CD4-positive, alpha-beta T cell treated with Interferon gamma for 1 hour (primary cell): ENCODE measurements around the gene OAT.

Source experiments
- DNase-seq: peaks from one replicate; pipeline ENCODE4 v3.0.0-alpha.2; 2020

Gene OAT

GRCh38 chr10:124418726-124419501 lies at the start of gene OAT:
OAT (minus strand) TSS chr10:124418923; CDS start chr10:124412171, 6,752 bp downstream.
- peak; percentile 96 for DNase-seq

- DNase-seq, result no peak
These were observed 48.4 kb upstream of the OAT start for GRCh38 chr10:124467165-124467564.

DNA sequence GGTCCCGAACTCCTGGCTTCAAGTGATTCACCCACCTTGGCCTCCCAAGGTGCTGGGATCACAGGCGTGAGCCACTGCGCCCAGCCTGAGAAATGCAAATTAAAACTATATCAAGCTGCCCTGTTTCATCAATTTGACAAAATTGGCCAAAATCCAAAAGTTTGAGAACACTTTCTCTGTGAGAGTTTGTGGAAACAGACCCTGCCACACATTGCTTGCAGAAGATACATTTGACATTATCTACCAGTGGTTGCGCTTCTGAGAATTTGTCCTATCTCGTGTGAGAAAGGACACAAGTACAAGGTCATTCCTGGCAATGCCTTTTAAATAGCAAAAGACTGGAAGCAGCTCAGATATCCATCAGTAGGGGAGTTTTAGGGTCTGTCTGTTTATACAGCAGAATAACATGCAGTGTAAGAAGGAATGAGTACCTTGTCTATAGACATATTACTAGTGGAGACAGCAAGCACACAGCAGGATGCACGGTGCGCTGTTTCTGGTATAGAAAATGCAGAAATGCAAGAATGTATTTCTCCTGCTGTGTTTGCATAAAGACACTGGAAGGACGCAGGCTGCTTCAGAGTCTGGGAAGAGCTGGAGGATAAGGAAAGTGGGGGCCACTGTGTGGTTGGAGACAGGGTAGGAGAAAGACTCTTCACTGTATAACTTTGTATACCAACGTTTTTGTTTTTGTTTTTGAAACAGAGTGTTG lies 47.2 kb upstream of the OAT start:
- no peak for DNase-seq

GRCh38 chr10:124465003-124465776 lies 46.5 kb upstream of the OAT start:
- DNase-seq, result no peak

DNA sequence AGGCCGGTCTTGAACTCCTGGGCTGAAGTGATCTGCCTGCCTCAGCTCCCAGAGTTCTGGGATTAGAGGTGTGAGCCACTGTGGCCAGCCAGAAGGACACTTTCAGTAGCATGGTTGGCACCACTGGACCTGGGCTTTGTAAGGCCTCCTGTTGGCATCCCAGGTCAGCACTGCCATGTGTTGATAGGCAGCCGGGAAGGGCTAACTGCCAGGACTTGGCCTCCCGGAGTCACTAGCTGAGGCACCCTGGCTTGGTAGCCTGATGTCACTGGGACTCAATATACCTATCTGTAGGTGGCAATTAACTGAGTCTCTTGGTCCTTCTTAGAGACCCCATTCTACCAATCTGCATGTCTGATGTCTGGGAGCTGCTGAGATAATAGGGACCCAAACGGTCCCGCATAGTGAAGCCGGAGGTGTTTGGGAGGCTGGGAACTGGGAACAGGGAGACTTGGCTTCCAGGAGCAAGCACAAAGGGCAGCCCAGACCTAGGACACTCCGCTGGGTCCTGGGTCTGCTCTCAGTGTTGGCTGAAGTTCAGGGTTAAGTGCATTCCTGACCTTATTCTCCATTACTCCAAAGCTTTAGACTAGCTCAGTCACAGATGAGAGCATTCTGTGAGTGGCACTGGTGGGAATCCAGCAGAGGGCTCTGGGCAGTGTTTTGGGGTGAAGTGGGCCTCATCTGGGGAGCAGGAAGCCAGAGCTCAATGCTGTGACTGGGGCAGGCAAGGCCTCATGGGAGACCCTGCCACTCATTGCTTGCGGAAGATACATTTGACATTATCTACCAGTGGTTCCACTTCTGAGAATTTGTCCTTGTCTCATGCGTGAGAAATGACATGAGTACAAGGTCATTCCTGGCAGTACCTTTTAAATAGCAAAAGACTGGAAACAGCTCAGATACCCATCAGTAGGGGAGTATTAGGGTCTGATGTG lies 45.6 kb upstream of the OAT start:
- DNase-seq, result no peak

- no peak for DNase-seq
These were observed 43.6 kb upstream of the OAT start for GRCh38 chr10:124462348-124462695.

DNA sequence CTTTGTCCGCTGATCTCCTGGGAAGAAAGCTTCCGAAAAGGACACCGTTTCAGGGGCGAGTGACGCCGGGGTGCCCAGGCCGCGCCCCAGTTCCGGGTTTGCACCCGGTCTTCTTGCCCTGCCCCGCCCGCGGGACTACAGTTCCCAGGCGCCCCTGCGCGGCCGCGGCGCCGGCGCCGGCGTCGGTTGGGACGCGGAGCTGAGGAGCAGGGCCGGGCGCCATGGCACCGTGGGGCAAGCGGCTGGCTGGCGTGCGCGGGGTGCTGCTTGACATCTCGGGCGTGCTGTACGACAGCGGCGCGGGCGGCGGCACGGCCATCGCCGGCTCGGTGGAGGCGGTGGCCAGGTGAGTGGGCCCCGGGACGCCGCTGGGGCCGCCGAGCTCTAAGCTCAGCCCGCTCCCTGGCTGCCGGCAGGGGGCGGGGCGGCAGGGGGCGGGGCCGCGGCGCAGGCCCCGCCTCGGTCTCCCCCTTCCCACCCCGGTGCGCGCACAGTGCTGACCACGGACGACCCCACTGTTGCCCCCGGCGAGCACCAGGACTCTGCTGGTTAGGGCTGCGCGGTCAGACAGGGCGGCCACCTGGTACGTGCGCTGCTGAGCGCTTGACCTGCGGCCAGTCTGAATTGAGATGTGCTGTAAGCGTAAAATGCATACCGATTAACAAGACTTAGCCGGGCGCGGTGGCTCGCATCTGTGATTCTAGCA lies 43.1 kb upstream of the OAT start, which contains the start of gene LHPP:
Gene LHPP, plus strand, starts transcription at position 182 of the 706 bp plus-strand sequence. Its CDS starts 40 bp downstream, at position 222.
- peak; percentile 85 for DNase-seq

DNA sequence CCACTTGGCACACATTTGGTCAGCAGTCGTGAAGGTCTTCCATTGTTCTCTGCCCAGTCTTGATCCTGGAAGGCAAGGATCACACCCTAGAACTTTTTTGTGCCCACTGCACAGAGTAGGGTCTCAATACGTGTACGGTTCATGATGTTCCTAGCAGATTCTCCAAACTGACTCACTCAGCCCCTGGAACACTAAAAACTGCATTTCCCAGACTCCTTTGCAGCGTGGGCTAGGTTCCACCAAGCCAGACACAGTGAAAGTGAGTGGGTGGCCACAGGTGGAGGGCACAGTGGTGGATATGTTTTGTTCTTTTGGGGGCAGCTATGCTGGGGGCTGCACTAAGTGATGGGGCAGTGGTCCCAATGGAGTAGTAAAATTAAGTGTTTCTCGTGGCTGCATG lies 41.4 kb upstream of the OAT start:
- no peak for DNase-seq

DNA sequence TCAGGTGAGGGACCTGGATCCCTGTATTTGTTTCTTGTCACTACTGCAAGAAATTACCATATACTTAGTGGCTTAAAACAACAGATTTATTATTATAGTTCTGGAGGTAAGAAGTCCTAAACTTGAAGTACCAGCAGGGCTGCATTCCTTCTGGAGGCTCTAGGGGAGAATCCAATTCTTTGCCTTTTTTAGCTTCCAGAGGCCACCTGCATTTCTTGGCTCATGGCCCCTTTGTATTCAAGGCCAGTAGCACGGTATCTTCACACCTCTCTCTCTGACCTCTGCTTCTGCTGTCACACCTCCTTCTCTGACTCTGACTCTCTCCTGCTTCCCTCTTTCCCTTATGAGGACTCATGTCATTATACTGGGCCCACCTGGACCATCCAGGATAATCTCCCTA lies 40.7 kb upstream of the OAT start:
- DNase-seq, result no peak

DNA sequence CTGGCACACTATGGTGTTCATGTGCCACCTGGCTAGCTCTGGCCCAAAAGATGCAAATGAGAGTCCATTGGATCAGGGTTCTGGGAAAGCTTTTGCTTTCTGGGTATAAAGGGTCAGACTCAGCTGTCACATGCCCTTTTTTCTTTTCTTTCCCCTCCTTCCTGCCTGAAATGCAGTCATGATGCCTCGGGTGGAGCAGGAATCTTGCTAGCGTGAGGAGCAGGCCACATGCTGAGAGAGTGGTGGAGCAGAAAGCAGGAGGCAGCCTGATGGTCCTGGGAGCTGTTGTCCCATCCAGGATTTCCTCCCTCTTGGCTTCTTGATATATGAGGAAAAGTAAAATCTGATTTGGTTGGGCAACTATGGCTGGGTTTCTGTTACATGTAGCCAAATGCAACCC lies 40.2 kb upstream of the OAT start:
- no peak for DNase-seq

- no peak for DNase-seq
These were observed 39.8 kb upstream of the OAT start for GRCh38 chr10:124458473-124458872.

DNA sequence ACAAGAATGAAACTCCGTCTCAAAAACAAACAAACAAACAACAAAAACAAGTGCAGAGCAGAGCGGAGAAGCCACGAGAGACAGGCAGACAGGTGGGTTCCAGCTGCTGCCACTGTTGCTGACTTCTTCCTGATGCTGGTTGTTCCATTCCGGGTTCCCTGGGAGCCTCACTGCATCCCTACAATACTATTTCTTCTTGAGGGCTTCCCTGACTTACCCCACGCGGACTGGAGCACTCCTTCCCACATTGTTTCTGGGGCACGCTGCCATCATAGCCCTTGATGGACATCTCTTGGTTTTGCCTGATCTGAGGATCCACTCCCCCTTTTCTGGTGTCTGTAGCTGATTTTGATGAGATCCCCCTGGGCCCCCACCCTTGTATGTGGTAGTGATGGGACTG lies 36.7 kb upstream of the OAT start:
- no peak for DNase-seq

- DNase-seq, result no peak
These were observed 35.4 kb upstream of the OAT start for GRCh38 chr10:124453960-124454610.

DNA sequence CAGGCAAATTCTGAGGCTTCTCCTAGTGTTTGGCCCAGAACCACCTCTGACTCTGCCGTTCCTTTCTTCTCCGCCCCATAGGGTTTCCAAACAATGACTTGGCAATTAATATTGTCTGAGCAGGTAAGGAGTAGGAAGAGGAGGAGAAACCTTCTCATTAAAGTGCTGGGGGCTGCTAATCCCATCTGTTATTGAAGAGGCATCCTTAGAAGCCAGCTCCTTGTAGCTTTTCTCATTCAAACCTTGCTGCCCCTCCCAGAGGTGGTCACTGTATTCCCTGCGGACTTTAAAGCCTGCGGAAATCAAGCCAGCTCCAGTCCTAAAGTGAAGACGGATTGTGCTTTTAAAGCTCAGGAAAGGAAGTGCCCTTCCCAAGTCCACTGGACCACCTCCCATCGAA lies 32.6 kb upstream of the OAT start:
- DNase-seq, result no peak

GRCh38 chr10:124450783-124451057 lies 32.0 kb upstream of the OAT start:
- DNase-seq, result no peak

GRCh38 chr10:124450012-124450782 lies 31.5 kb upstream of the OAT start, which contains the start of gene NKX1-2:
NKX1-2 (minus strand) TSS chr10:124450035; CDS start chr10:124449943, 92 bp downstream.
- DNase-seq, result no peak

DNA sequence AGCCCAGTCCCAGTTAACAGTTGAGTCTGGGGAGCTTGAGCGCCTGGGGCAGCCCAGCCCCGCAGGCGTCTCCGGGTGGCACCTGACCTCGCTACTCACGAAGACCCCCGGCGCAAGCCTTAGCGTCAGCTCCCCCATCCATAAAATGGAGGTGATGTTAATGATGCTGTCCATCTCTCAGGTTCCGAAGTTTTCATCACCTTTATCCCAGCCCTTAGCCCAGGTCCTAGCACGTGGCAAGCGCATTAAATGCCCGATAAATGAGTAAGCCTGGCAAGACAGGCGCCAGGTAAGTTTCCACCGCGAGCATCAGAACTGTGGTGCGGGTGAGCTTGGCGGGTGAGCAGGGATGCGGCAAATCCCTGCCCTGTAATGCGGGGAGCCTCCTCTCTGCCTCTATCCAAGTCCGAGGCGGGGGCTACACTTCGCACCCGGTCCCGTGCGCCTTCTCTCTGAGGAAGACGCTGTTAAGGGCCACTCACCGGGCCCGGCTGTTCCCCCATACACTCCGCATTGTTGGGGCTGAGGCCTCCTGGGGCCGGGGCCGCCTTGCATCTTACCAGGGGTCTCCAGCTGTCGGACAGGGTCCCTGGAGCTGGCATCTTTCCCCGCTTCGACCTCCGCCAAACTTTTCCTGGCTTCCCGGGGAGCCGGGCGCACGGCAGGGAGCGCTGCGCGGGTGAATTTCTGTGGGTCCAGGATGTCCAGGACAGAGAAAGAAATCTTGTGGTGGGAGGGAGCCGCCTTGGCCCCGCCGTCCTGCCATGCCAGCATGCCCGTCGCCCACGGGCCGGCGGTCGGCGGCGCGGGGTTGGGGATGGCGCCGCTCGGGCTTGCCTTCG lies 30.7 kb upstream of the OAT start:
- DNase-seq, result no peak

DNA sequence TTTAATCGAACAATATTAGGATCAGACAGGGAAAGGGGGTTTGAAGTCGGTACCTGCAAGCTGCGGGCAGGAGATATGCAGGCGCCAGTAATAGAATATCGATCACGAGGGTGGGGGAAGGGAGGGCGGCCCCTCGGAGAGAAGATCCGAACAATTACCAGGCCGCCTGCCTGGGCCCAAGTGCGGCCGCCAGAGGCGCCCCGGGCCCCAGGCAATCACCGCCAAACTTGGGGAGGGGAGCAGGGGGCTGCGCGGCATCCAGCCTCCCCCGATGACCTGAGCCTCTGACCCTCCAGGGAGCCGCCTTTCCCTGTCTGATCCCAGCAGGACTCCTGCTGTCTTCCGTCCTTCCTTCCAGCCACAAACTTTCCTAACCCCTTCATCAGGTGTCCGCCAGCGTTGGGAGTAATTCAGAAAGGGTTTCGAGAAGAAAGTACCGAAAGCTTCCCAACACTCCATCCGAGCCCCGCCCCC lies 30.0 kb upstream of the OAT start:
- no peak for DNase-seq

DNA sequence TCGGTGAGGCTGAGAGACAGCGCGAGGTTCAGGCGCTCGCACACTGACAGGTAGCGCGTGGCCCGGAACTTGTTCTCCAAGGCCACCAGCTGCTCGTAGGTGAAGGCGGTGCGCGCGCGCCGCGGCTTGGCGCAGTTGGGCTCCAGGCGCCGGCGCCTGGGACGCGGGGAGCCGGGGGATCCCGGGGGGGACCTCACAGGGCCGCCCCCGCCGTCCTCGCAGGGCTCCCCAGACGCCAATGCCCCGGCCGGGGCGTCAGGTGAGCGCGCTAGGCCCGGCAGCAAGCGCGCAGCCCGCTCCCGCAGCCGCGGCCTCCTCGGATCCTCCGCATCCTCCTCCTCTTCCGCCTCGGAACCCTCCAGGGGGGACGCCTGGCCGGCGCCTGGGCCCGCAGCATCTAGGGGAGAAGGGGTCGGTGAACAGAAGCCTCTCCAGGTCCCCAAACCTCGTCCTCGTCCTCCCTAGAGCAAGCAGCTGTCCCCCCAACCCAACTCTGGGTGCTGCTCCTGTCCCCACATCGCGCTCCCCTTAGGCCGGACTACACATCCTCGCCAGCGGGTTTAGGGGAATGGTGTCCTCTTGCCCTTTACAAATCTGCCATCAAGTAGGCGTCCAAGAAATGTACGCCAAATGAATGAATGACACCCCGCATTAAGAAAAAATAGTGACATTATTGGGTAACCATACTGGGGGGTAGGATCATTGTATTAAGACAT lies 29.2 kb upstream of the OAT start:
- DNase-seq, result no peak
